Sigmoid colon (tissue), 7 donors: ENCODE results near the gene CCER1. TPM values are rescaled to one million over a fixed set of nuclear protein-coding genes. Genes with fewer than 3 reads are reported as not detected.
A peak's percentile ranks its signal among the peaks of the same experiment; 100 is the strongest.

ENCODE experiments used
- DNase-seq: peaks from one replicate; pipeline ENCODE4 v3.0.0-alpha.2; 2019
- H3K27ac ChIP-seq, 4 donors: fragments of 200-600 bp; sonication (generic); one replicate each; pipeline ENCODE4 v1.5.1; 2016 to 2019; ENCODE audit warnings: mild to moderate bottlenecking in 1 of 4
- H3K27me3 ChIP-seq, 3 donors: fragments of 200-600 bp; sonication (generic); one replicate each; pipeline ENCODE4 v1.5.1; 2019; ENCODE audit warnings: mild to moderate bottlenecking in 1 of 3
- H3K36me3 ChIP-seq, 4 donors: fragments of 200-600 bp; sonication (generic); one replicate each; pipeline ENCODE4 v1.5.1; 2016 to 2019
- H3K4me1 ChIP-seq, 4 donors: fragments of 200-600 bp; sonication (generic); one replicate each; pipeline ENCODE4 v1.5.1; 2017 to 2019
- H3K4me3 ChIP-seq, 4 donors: fragments of 200-600 bp; sonication (generic); one replicate each; pipeline ENCODE4 v1.5.1; 2017 to 2019; ENCODE audit warnings: mild to moderate bottlenecking in 2 of 4, moderate library complexity in 1 of 4
- H3K9me3 ChIP-seq, 4 donors: fragments of 200-600 bp in 3 of 4; sonication (generic) in 3 of 4; one replicate each; pipeline versions ENCODE4 v1.5.1 to v1.6.1; 2013 to 2019
- CTCF ChIP-seq, 4 experiments: fragments of 450-650 bp in 3 of 4; fragments of 200-600 bp in 1 of 4; IDR thresholded peaks; one replicate each; pipeline ENCODE4 v1.5.1; 2016 to 2019; ENCODE audit warnings: antibody characterized with exemption in 4 of 4, mild to moderate bottlenecking in 3 of 4, moderate library complexity in 2 of 4
- EP300 ChIP-seq, 4 donors: sonication (generic); formaldehyde crosslinking; IDR thresholded peaks; one replicate each; pipeline ENCODE4 v1.6.1; 2017; ENCODE audit warnings: antibody characterized with exemption in 4 of 4
- POLR2A ChIP-seq, 2 donors: fragments of 450-650 bp; IDR thresholded peaks; one replicate each; pipeline ENCODE4 v1.6.1; 2016; ENCODE audit warnings: antibody characterized with exemption in 2 of 2, mild to moderate bottlenecking in 2 of 2, moderate library complexity in 2 of 2
- POLR2AphosphoS5 ChIP-seq, 4 donors: sonication (generic); formaldehyde crosslinking; IDR thresholded peaks; one replicate each; pipeline ENCODE4 v1.6.1; 2017; ENCODE audit warnings: antibody characterized with exemption in 4 of 4
- WGBS, 2 donors: extraction: QIAGEN DNeasy Blood & Tissue Kit; methylation state at CpG; one replicate each; pipeline ENCODE4 v1.1.7; 2013; 5-methylcytosine and 5-hydroxymethylcytosine counted together
- intact Hi-C: fragments of 100-400 bp; cut with DNase I; formaldehyde crosslinking; loops from one replicate; pipeline ENCODE4 v1.15.1; 2023
- polyA plus RNA-seq, 3 donors: library from polyadenylated mRNA; stranded (reverse); fragments of 200-250 nt; gene quantifications; one replicate each; pipeline ENCODE4 v1.2.3, GENCODE V29; 2013
- total RNA-seq, 4 donors: library from RNA; depleted of rRNA; stranded (reverse); fragments of >200 nt; gene quantifications; one replicate each; pipeline ENCODE4 v1.1.0, GENCODE V29; 2016
- donor health status: healthy with polysubstance abuse.
- donor health status: Bipolar disorder and iron deficiency.
- donor health status: healthy.

The CCER1 gene
- total and polyA plus RNA-seq, 7 donors = not detected

DNA sequence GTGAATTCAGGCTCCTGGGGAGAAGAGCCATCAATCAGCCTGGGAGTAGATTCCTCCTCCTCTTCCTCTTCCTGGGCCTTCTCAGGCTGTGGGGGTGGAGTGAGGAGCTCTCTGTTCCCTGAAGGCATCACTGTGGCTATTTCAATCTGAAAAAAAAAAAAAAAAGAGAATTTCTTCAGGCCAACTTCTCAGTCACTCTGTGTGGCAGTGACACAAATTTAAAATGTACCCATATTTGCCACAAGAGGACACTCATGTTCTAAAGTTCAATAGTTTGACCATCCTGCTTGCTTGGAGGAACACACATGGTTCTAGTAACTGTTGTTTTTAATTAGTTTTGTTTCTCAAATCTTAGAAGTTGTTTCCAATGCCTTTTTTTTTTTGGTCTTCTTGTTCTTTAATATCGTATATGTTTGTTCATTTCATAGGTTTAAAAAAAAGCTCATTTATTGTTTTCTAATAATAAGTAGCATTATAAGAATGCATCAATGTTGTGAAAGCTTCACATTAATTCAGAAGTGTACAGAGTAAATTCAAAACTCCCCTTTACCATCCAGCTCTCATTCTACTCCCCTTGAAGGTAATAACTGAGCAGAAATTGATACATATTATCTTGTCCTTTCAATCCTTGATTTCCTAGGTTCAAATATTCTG lies 23.3 kb upstream of the CCER1 start:
- 60 to 66% methylated on average over 1 of the region's 1 CpG for WGBS, 2 donors
- no peak for DNase-seq
- no peaks in the 10 kb centered on the region for H3K9me3 ChIP-seq

DNA sequence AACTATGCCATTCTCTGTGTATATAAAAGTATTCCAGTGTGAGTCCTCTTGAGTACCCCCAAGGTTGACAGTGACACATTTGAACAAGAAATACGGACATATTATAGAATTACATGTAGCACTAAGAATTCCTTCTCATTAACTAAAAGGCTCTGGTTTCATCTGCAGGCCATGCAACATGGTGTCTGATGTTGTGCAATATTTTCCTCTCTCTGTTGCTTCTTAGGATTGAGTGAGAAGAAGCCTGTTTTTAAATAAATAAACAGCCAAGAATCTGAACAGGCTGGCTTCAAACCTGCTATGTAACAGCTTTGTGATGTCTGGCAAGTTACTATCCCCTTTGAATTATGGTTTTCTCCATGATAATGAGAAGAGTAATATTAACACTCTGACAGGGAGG lies 22.2 kb upstream of the CCER1 start:
- Histone ChIP-seq H3K36me3 (no peaks in the 10 kb centered on the region), H3K4me3 (no peak overlapping the region), H3K9me3 (no peaks in the 10 kb centered on the region), H3K27ac (peak overlapping the region in 1 of 4 donors; percentile 44), H3K4me1 (peaks cover 0 to 3% (median 1%) of the 10 kb centered on the region in 4 donors), H3K27me3 (no peaks in the 10 kb centered on the region)
- DNase-seq = no peak
- 86 to 89% methylated on average over 1 of the region's 1 CpG for WGBS, 2 donors
- TF ChIP-seq CTCF (IDR thresholded peaks at IDR 0.05) (no peak), POLR2AphosphoS5 (IDR thresholded peaks at IDR 0.05) (no peak), POLR2A (IDR thresholded peaks at IDR 0.05) (no peak), EP300 (IDR thresholded peaks at IDR 0.05) (no peak)
- intact Hi-C loops = no loop called here

More for the DNA sequence above, 23.3 kb upstream of the CCER1 start:
- peaks cover 0 to 3% (median 0%) of the 10 kb centered on the region in 4 donors for H3K4me1 ChIP-seq
- intact Hi-C loops = loop anchor here (2.0 kb wide), 2 partner anchors 199 to 349 kb away; no protein-coding TSS in a partner anchor
- H3K27me3 ChIP-seq = no peaks in the 10 kb centered on the region
- no peaks in the 10 kb centered on the region for H3K36me3 ChIP-seq
- TF ChIP-seq CTCF (IDR thresholded peaks at IDR 0.05) = peak; percentile 47 to 75 (median 65)
- TF ChIP-seq POLR2AphosphoS5 (IDR thresholded peaks at IDR 0.05) = no peak
- H3K27ac ChIP-seq = peak overlapping the region in 3 of 4 donors; percentile 17 to 44 (median 21)
- no peak overlapping the region for H3K4me3 ChIP-seq

GRCh38 chr12:90974286-90974685 lies 19.3 kb upstream of the CCER1 start:
- intact Hi-C loops = no loop called here
- no peak for TF ChIP-seq EP300 (IDR thresholded peaks at IDR 0.05)
- TF ChIP-seq CTCF (IDR thresholded peaks at IDR 0.05) = no peak
- TF ChIP-seq POLR2A (IDR thresholded peaks at IDR 0.05) = no peak
- no peak for TF ChIP-seq POLR2AphosphoS5 (IDR thresholded peaks at IDR 0.05)
- H3K9me3 ChIP-seq = no peaks in the 10 kb centered on the region

GRCh38 chr12:90972226-90972625 lies 17.2 kb upstream of the CCER1 start:
- Histone ChIP-seq H3K4me3 (no peak overlapping the region), H3K27me3 (no peaks in the 10 kb centered on the region), H3K4me1 (peaks cover 0 to 7% (median 0%) of the 10 kb centered on the region in 4 donors), H3K27ac (no peak overlapping the region), H3K36me3 (no peaks in the 10 kb centered on the region), H3K9me3 (no peaks in the 10 kb centered on the region)
- TF ChIP-seq EP300 (IDR thresholded peaks at IDR 0.05) = no peak
- TF ChIP-seq CTCF (IDR thresholded peaks at IDR 0.05) = no peak
- no peak for TF ChIP-seq POLR2A (IDR thresholded peaks at IDR 0.05)
- no peak for TF ChIP-seq POLR2AphosphoS5 (IDR thresholded peaks at IDR 0.05)
- intact Hi-C loops = no loop called here
- no peak for DNase-seq

More at GRCh38 chr12:90974286-90974685, 19.3 kb upstream of the CCER1 start:
- Histone ChIP-seq H3K27ac (no peak overlapping the region), H3K4me1 (peaks cover 0 to 7% (median 1%) of the 10 kb centered on the region in 4 donors), H3K36me3 (no peaks in the 10 kb centered on the region), H3K4me3 (no peak overlapping the region), H3K27me3 (no peaks in the 10 kb centered on the region)
- DNase-seq = no peak

GRCh38 chr12:90970911-90971310 lies 15.9 kb upstream of the CCER1 start:
- Histone ChIP-seq H3K27me3 (no peaks in the 10 kb centered on the region), H3K27ac (no peak overlapping the region), H3K4me1 (peaks cover 0 to 7% (median 0%) of the 10 kb centered on the region in 4 donors), H3K9me3 (no peaks in the 10 kb centered on the region), H3K36me3 (no peaks in the 10 kb centered on the region), H3K4me3 (no peak overlapping the region)
- TF ChIP-seq CTCF (IDR thresholded peaks at IDR 0.05) (no peak), POLR2A (IDR thresholded peaks at IDR 0.05) (no peak), EP300 (IDR thresholded peaks at IDR 0.05) (no peak), POLR2AphosphoS5 (IDR thresholded peaks at IDR 0.05) (no peak)
- DNase-seq = no peak
- intact Hi-C loops = no loop called here
